ENCODE results near the gene RRP12.
"Not testable (repeated sequence)": the region's sequence is repeated elsewhere in the genome, so short reads cannot be mapped to it uniquely, and the experiment has no call there.

Gene RRP12

GRCh38 chr10:97425964-97426775, 25.0 kb upstream of the RRP12 start, which contains the start of gene PGAM1:
Gene PGAM1 (plus strand): TSS chr10:97426191. CDS start chr10:97426308, 117 bp downstream.
- Mint-ChIP-seq H3K36me3 (ENCODE audit: low read depth) (peaks cover 32% of the 10 kb centered on the region), H3K27ac (peak within 1 kb of the TSS; percentile 96), H3K4me3 (peak within 1 kb of the TSS; percentile 90), H3K4me1 (ENCODE audit: low read depth) (peaks cover 34% of the 10 kb centered on the region), H3K27me3 (ENCODE audit: low read depth) (peaks cover 3% of the 10 kb centered on the region), H3K9me3 (no peaks in the 10 kb centered on the region)

- H3K9me3 Mint-ChIP-seq; H3K27me3 Mint-ChIP-seq (ENCODE audit: low read depth): not testable (repeated sequence)
- Mint-ChIP-seq H3K4me1 (ENCODE audit: low read depth) (peaks cover 37% of the 10 kb centered on the region), H3K27ac (peak overlapping the region; percentile 94), H3K36me3 (ENCODE audit: low read depth) (peaks cover 18% of the 10 kb centered on the region), H3K4me3 (peak overlapping the region; percentile 66)
Observed at GRCh38 chr10:97423757-97424098, 22.6 kb upstream of the RRP12 start.

- Mint-ChIP-seq H3K27ac (peak overlapping the region; percentile 89), H3K36me3 (ENCODE audit: low read depth) (peaks cover 2% of the 10 kb centered on the region), H3K27me3 (ENCODE audit: low read depth) (no peaks in the 10 kb centered on the region), H3K4me3 (peak overlapping the region; percentile 23), H3K4me1 (ENCODE audit: low read depth) (peaks cover 49% of the 10 kb centered on the region), H3K9me3 (no peaks in the 10 kb centered on the region)
Observed at GRCh38 chr10:97416565-97416964, 15.4 kb upstream of the RRP12 start.

- no peaks in the 10 kb centered on the region for H3K27me3 Mint-ChIP-seq (ENCODE audit: low read depth)
Observed at GRCh38 chr10:97412891-97413304, 11.8 kb upstream of the RRP12 start.

GRCh38 chr10:97411406-97411805, 10.3 kb upstream of the RRP12 start:
- no peak overlapping the region for H3K27ac Mint-ChIP-seq
- peaks cover 36% of the 10 kb centered on the region for H3K4me1 Mint-ChIP-seq (ENCODE audit: low read depth)
- no peaks in the 10 kb centered on the region for H3K27me3 Mint-ChIP-seq (ENCODE audit: low read depth)
- H3K4me3 Mint-ChIP-seq = no peak overlapping the region
- H3K9me3 Mint-ChIP-seq = no peaks in the 10 kb centered on the region
- peaks cover 2% of the 10 kb centered on the region for H3K36me3 Mint-ChIP-seq (ENCODE audit: low read depth)

More at GRCh38 chr10:97412891-97413304, 11.8 kb upstream of the RRP12 start:
- Mint-ChIP-seq H3K4me1 (ENCODE audit: low read depth) (peaks cover 37% of the 10 kb centered on the region), H3K4me3 (peak overlapping the region; percentile 54), H3K36me3 (ENCODE audit: low read depth) (peaks cover 2% of the 10 kb centered on the region), H3K27ac (peak overlapping the region; percentile 92), H3K9me3 (no peaks in the 10 kb centered on the region)

GRCh38 chr10:97408496-97408992, 7.4 kb upstream of the RRP12 start:
- H3K27me3 Mint-ChIP-seq (ENCODE audit: low read depth) = no peaks in the 10 kb centered on the region
- no peak overlapping the region for H3K27ac Mint-ChIP-seq
- H3K4me3 Mint-ChIP-seq = no peak overlapping the region
- H3K4me1 Mint-ChIP-seq (ENCODE audit: low read depth) = peaks cover 19% of the 10 kb centered on the region
- no peaks in the 10 kb centered on the region for H3K36me3 Mint-ChIP-seq (ENCODE audit: low read depth)
- H3K9me3 Mint-ChIP-seq = no peaks in the 10 kb centered on the region

GRCh38 chr10:97407952-97408248, 6.8 kb upstream of the RRP12 start:
- Mint-ChIP-seq H3K4me1 (ENCODE audit: low read depth) (peaks cover 15% of the 10 kb centered on the region), H3K27me3 (ENCODE audit: low read depth) (no peaks in the 10 kb centered on the region), H3K4me3 (no peak overlapping the region), H3K27ac (peak overlapping the region; percentile 62), H3K9me3 (no peaks in the 10 kb centered on the region), H3K36me3 (ENCODE audit: low read depth) (no peaks in the 10 kb centered on the region)

GRCh38 chr10:97407211-97407951, 6.2 kb upstream of the RRP12 start:
- H3K4me3 Mint-ChIP-seq = peak overlapping the region; percentile 68
- H3K27ac Mint-ChIP-seq = peak overlapping the region; percentile 76
- peaks cover 13% of the 10 kb centered on the region for H3K4me1 Mint-ChIP-seq (ENCODE audit: low read depth)
- no peaks in the 10 kb centered on the region for H3K36me3 Mint-ChIP-seq (ENCODE audit: low read depth)
- no peaks in the 10 kb centered on the region for H3K27me3 Mint-ChIP-seq (ENCODE audit: low read depth)
- H3K9me3 Mint-ChIP-seq = no peaks in the 10 kb centered on the region

GRCh38 chr10:97406483-97406882, 5.3 kb upstream of the RRP12 start:
- H3K27ac Mint-ChIP-seq; H3K27me3 Mint-ChIP-seq (ENCODE audit: low read depth); H3K9me3 Mint-ChIP-seq; H3K4me3 Mint-ChIP-seq; H3K36me3 Mint-ChIP-seq (ENCODE audit: low read depth): not testable (repeated sequence)
- H3K4me1 Mint-ChIP-seq (ENCODE audit: low read depth) = peaks cover 13% of the 10 kb centered on the region

- peaks cover 16% of the 10 kb centered on the region for H3K4me1 Mint-ChIP-seq (ENCODE audit: low read depth)
- H3K9me3 Mint-ChIP-seq = no peaks in the 10 kb centered on the region
- no peak overlapping the region for H3K27ac Mint-ChIP-seq
- H3K36me3 Mint-ChIP-seq (ENCODE audit: low read depth) = no peaks in the 10 kb centered on the region
- no peak overlapping the region for H3K4me3 Mint-ChIP-seq
- H3K27me3 Mint-ChIP-seq (ENCODE audit: low read depth) = no peaks in the 10 kb centered on the region
Observed at GRCh38 chr10:97406064-97406463, 4.9 kb upstream of the RRP12 start.

- H3K36me3 Mint-ChIP-seq (ENCODE audit: low read depth) = no peaks in the 10 kb centered on the region
- H3K4me3 Mint-ChIP-seq = no peak overlapping the region
- no peak overlapping the region for H3K27ac Mint-ChIP-seq
- H3K4me1 Mint-ChIP-seq (ENCODE audit: low read depth) = peaks cover 16% of the 10 kb centered on the region
- H3K27me3 Mint-ChIP-seq (ENCODE audit: low read depth) = no peaks in the 10 kb centered on the region
- H3K9me3 Mint-ChIP-seq = no peaks in the 10 kb centered on the region
Observed at GRCh38 chr10:97404044-97404443, 2.9 kb upstream of the RRP12 start.

- H3K27me3 Mint-ChIP-seq (ENCODE audit: low read depth) = no peaks in the 10 kb centered on the region
- peak overlapping the region; percentile 93 for H3K4me3 Mint-ChIP-seq
- peaks cover 8% of the 10 kb centered on the region for H3K4me1 Mint-ChIP-seq (ENCODE audit: low read depth)
- no peaks in the 10 kb centered on the region for H3K36me3 Mint-ChIP-seq (ENCODE audit: low read depth)
- H3K9me3 Mint-ChIP-seq = no peaks in the 10 kb centered on the region
- H3K27ac Mint-ChIP-seq = peak overlapping the region; percentile 96
Observed at GRCh38 chr10:97401455-97401919, 347 bp upstream of the RRP12 start.

- no peaks in the 10 kb centered on the region for H3K27me3 Mint-ChIP-seq (ENCODE audit: low read depth)
- H3K36me3 Mint-ChIP-seq (ENCODE audit: low read depth) = peaks cover 5% of the 10 kb centered on the region
- H3K9me3 Mint-ChIP-seq = no peaks in the 10 kb centered on the region
- peak overlapping the region; percentile 93 for H3K4me3 Mint-ChIP-seq
- peak overlapping the region; percentile 96 for H3K27ac Mint-ChIP-seq
- peaks cover 8% of the 10 kb centered on the region for H3K4me1 Mint-ChIP-seq (ENCODE audit: low read depth)
Observed at GRCh38 chr10:97399843-97400545, 1.1 kb downstream of the RRP12 start.

GRCh38 chr10:97396056-97396455, 5.1 kb downstream of the RRP12 start:
- Mint-ChIP-seq H3K27me3 (ENCODE audit: low read depth) (no peaks in the 10 kb centered on the region), H3K9me3 (no peaks in the 10 kb centered on the region), H3K4me1 (ENCODE audit: low read depth) (peaks cover 7% of the 10 kb centered on the region), H3K4me3 (no peak overlapping the region), H3K27ac (no peak overlapping the region), H3K36me3 (ENCODE audit: low read depth) (peaks cover 11% of the 10 kb centered on the region)

All from T-helper 1 cell treated with Interleukin-12 subunit alpha and Interleukin-12 subunit beta and Interleukin-4 antibody, amounts not matched to agents 30 μg/mL and 1 μg/mL, for 36 hours (primary cell).